OCI-LY7 (cell line): ENCODE measurements around the gene IPCEF1.

Experiments
- EZH2phosphoT487 ChIP-seq: fragments of 200-600 bp; sonication (generic); IDR thresholded peaks from 2 replicates; pipeline ENCODE4 v1.6.1; 2018; ENCODE audit warnings: low read depth, borderline replicate concordance, mild to moderate bottlenecking, mixed run types, antibody characterized with exemption, low read length, moderate library complexity, mixed read lengths
- TF ChIP-seq, protein P1 (sequence below): fragments of 200-600 bp; sonication (generic); conservative IDR thresholded peaks from 2 replicates; pipeline ENCODE4 v1.5.1; 2014; ENCODE audit warnings: mild to moderate bottlenecking, antibody characterized with exemption, low read length, moderate library complexity, mixed read lengths

DNA sequence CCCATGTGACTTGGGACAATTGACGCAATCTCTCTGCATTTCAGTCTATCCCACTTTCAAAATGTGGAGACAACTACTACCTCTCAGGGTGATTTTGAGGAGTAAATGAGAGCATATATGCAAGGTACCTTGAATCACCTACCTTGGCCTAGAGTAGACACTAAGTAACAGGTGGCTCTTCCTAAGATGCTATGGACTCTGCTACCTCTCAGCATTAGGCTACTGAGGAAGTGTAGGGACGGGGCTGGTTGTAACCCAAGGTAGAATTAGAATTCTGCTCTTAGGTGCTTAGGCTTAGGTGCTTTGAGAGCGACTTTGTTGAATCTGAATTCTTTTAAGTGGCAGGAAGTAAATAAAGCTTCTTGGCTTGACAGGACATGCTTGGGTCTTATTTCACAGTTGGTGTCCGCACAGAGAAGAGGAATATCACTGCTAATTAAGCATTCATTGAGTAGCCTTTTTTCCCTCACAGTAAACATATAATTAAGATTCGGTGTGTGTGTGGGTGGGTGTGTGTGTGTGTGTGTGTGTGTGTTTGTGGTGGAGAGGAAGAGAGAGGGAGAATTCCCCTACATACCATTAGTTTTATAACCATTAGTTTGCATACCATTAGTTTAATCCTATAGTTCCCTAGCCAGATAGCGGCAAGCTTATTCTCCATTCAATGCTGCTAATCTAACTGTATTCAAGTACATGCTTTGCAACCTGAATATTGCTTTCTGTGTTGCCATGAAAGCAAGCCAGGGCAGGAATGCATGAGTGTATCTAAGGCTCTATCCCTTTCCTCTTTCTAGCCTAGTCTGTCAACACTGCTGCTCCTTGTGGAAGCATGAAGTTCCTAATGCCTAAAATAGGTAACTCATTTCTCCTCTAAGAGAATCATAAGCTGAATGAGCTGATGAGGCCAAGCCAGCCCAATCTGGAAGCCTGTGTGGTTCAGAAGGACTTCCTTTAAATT, 112.5 kb downstream of the IPCEF1 start:
- TF ChIP-seq, protein P1, sequence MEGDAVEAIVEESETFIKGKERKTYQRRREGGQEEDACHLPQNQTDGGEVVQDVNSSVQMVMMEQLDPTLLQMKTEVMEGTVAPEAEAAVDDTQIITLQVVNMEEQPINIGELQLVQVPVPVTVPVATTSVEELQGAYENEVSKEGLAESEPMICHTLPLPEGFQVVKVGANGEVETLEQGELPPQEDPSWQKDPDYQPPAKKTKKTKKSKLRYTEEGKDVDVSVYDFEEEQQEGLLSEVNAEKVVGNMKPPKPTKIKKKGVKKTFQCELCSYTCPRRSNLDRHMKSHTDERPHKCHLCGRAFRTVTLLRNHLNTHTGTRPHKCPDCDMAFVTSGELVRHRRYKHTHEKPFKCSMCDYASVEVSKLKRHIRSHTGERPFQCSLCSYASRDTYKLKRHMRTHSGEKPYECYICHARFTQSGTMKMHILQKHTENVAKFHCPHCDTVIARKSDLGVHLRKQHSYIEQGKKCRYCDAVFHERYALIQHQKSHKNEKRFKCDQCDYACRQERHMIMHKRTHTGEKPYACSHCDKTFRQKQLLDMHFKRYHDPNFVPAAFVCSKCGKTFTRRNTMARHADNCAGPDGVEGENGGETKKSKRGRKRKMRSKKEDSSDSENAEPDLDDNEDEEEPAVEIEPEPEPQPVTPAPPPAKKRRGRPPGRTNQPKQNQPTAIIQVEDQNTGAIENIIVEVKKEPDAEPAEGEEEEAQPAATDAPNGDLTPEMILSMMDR = no peak
- no peak for TF ChIP-seq EZH2phosphoT487
